ENCODE results near the gene MRTFB.

Gene MRTFB

GRCh38 chr16:14302399-14303181 lies 231.5 kb downstream of the MRTFB start:
- DNase-seq (ENCODE audit: extremely low read depth, low read depth): no peak
- TF ChIP-seq CTCF (IDR thresholded peaks at IDR 0.05; ENCODE audit: low read depth, low read length, missing control alignments): no peak
- peak overlapping the region; percentile 85 for H3K4me3 ChIP-seq (replicated peaks; ENCODE audit: low read depth, low read length)

DNA sequence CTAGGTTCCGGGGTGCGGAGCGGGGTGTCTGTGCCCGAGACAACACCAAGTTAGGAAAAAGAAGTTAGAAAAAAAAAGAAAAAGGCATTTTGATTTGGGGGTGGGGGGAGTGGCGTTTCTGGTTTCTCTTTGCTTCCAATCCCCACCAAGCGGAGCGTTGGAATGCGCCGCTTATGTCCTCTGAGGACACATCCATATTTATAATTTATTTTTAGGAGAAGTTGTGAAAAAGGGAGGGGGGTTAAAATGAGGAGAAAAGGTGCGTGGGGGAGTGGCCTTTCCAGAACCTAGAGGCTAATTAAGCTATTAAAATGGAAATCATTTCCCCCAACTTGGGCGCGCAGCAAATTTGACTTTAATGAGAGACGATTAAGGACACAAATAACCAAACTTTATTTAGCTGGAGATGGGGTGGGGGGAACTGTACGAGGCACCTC lies 232.1 kb downstream of the MRTFB start:
- no peak for TF ChIP-seq CTCF (IDR thresholded peaks at IDR 0.05; ENCODE audit: low read depth, low read length, missing control alignments)
- no peak for DNase-seq (ENCODE audit: extremely low read depth, low read depth)
- H3K4me3 ChIP-seq (replicated peaks; ENCODE audit: low read depth, low read length): peak overlapping the region; percentile 85

DNA sequence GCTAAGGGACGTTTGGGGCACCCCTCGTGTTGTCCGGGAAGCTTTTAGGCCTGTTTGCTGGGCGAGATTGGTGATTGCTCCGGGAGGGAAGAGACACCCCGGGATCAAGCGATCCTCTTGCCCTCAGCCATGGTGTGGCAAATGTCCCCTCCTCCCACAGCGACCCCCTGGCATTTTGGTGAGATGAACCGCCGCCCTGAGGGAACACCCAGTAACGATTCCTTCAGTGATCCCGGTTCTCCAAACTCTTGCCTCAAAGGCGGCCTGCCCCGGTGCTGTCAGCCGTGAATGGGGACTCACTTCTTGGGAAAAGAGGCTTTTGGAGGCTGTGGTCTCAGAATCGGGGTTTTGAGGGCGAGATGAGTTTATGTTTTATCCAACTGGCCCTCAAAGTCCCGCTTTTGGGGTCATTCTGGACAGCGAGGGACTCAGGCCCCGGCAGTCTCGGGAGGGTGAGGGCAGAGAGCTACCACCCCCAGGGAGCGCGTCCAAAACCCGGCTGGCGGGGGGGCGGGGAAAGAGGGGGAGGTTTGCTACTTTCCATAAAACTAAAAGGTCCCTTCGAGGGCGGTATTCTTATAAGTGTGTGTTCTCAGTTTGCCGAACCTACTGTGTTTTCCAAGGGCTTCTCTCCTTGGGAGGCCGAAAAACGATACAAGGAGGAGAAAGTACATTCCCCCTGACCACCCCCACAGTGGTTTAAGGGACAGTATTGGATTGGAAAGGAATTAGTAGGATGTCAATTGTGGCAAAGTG lies 232.7 kb downstream of the MRTFB start:
- no peak for TF ChIP-seq CTCF (IDR thresholded peaks at IDR 0.05; ENCODE audit: low read depth, low read length, missing control alignments)
- peak overlapping the region; percentile 85 for H3K4me3 ChIP-seq (replicated peaks; ENCODE audit: low read depth, low read length)
- DNase-seq (ENCODE audit: extremely low read depth, low read depth): no peak

DNA sequence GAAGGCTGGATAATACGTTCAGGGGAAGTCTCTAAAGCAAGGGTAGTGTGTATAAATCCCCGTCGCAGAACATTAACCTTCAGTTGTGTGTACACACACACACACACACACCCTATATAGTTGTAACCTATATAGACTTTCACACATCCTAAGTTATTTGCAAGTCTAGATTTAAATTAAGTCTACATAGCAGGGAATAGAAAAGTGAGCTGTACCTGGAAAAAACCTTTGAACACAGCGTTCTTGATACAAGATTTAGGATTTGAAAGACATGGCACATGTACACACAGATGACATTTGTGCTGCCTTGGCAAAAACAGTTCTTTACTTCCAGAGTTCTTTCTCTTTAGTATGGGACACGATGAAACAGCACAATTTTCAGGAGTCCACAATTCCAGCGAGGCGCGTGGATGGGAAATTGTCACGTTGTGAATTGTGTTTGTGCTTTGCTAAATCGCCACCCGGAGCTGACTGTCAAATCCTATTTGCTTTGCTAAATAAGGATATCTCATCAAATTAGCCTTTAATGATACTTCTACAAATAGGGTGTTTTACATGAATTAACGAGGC lies 233.9 kb downstream of the MRTFB start:
- no peak overlapping the region; the same call in 1 of the 2 replicates for H3K4me3 ChIP-seq (replicated peaks; ENCODE audit: low read depth, low read length)
- DNase-seq (ENCODE audit: extremely low read depth, low read depth): no peak
- TF ChIP-seq CTCF (IDR thresholded peaks at IDR 0.05; ENCODE audit: low read depth, low read length, missing control alignments): no peak

- no peak for DNase-seq (ENCODE audit: extremely low read depth, low read depth)
- no peak for TF ChIP-seq CTCF (IDR thresholded peaks at IDR 0.05; ENCODE audit: low read depth, low read length, missing control alignments)
- H3K4me3 ChIP-seq (replicated peaks; ENCODE audit: low read depth, low read length): no peak overlapping the region
Measured at GRCh38 chr16:14306485-14307058, 235.5 kb downstream of the MRTFB start.

DNA sequence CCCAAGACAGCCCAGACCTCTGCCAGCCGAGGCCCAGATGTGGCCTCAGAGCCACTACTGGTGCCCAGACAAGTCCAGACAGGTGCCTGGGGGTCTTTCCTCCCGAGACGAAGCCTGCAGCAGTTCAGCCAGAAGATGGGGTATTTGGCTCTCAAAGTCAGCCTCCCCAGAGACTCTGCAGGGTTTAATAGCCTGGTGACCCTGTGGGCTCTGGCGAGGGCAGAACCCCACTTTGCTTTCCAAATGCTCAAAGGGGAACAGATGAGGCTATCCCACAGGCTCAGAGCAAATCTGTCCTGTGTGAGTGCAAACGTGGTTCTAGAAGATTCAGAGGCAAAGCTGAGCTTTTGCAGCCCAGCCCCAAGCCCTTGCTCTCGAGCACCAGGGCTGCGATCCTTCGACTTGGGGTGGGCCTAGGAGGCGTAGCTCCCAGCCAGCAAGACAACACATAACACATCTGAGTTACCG lies 236.0 kb downstream of the MRTFB start:
- TF ChIP-seq CTCF (IDR thresholded peaks at IDR 0.05; ENCODE audit: low read depth, low read length, missing control alignments): no peak
- H3K4me3 ChIP-seq (replicated peaks; ENCODE audit: low read depth, low read length): no peak overlapping the region
- DNase-seq (ENCODE audit: extremely low read depth, low read depth): no peak
